ENCODE measurements around the gene MAN1A1.

MAN1A1 gene

GRCh38 chr6:119370080-119370479, 20.5 kb upstream of the MAN1A1 start:
- no peak for DNase-seq (ENCODE audit: extremely low read depth, low read depth)

GRCh38 chr6:119368921-119369320, 19.4 kb upstream of the MAN1A1 start:
- no peak for DNase-seq (ENCODE audit: extremely low read depth, low read depth)
- TF ChIP-seq, protein P1, sequence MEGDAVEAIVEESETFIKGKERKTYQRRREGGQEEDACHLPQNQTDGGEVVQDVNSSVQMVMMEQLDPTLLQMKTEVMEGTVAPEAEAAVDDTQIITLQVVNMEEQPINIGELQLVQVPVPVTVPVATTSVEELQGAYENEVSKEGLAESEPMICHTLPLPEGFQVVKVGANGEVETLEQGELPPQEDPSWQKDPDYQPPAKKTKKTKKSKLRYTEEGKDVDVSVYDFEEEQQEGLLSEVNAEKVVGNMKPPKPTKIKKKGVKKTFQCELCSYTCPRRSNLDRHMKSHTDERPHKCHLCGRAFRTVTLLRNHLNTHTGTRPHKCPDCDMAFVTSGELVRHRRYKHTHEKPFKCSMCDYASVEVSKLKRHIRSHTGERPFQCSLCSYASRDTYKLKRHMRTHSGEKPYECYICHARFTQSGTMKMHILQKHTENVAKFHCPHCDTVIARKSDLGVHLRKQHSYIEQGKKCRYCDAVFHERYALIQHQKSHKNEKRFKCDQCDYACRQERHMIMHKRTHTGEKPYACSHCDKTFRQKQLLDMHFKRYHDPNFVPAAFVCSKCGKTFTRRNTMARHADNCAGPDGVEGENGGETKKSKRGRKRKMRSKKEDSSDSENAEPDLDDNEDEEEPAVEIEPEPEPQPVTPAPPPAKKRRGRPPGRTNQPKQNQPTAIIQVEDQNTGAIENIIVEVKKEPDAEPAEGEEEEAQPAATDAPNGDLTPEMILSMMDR (IDR thresholded peaks at IDR 0.05; ENCODE audit: low read depth, low read length, missing control alignments): no peak
- H3K4me3 ChIP-seq (replicated peaks; ENCODE audit: low read depth, low read length): no peak overlapping the region

More at GRCh38 chr6:119370080-119370479, 20.5 kb upstream of the MAN1A1 start:
- H3K4me3 ChIP-seq (replicated peaks; ENCODE audit: low read depth, low read length): no peak overlapping the region
- TF ChIP-seq, protein P1 (IDR thresholded peaks at IDR 0.05; ENCODE audit: low read depth, low read length, missing control alignments): no peak

DNA sequence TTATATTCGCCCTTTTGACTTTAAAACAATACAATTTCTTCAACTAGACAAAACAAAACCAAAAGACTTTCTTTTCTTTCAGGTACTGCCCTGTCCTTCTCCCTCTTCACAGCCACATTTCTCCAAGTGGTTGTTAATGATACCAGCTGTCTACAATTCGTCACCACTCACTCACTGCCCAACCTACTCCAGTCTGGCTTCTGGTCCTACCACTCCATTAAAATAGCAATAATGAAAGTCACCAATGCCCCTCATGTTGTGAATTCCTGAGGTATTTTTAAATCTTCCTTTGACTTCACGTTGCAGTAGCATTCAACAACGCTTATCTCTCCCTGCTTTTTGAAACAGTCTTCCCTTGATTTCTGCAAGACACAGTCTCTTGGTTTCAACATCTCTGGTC, 11.6 kb upstream of the MAN1A1 start:
- H3K4me3 ChIP-seq (replicated peaks; ENCODE audit: low read depth, low read length): no peak overlapping the region
- TF ChIP-seq, protein P1 (IDR thresholded peaks at IDR 0.05; ENCODE audit: low read depth, low read length, missing control alignments): no peak
- no peak for DNase-seq (ENCODE audit: extremely low read depth, low read depth)

- no peak for DNase-seq (ENCODE audit: extremely low read depth, low read depth)
- TF ChIP-seq, protein P1 (IDR thresholded peaks at IDR 0.05; ENCODE audit: low read depth, low read length, missing control alignments): no peak
- H3K4me3 ChIP-seq (replicated peaks; ENCODE audit: low read depth, low read length): no peak overlapping the region
Observed at GRCh38 chr6:119360262-119360915, 10.8 kb upstream of the MAN1A1 start.

DNA sequence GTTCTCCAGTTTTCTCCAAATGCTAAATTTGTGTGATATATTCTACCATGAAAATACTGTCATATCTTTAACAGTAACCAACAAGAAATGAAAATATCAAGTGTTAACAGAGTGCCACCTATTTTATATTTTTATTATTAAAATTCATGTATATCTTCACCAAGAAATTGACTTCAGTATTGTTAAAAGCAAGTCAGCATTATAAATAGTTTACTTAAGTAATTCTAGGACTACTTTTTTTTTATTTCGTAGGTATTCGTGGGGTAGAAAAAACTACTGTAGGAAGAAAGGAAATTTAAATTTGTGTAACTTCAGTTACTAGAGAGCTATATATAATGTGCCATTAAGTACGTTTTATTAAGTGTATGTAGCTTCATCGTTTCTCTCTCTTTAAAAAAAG, 6.3 kb upstream of the MAN1A1 start:
- TF ChIP-seq, protein P1 (IDR thresholded peaks at IDR 0.05; ENCODE audit: low read depth, low read length, missing control alignments): no peak
- no peak overlapping the region for H3K4me3 ChIP-seq (replicated peaks; ENCODE audit: low read depth, low read length)
- no peak for DNase-seq (ENCODE audit: extremely low read depth, low read depth)

DNA sequence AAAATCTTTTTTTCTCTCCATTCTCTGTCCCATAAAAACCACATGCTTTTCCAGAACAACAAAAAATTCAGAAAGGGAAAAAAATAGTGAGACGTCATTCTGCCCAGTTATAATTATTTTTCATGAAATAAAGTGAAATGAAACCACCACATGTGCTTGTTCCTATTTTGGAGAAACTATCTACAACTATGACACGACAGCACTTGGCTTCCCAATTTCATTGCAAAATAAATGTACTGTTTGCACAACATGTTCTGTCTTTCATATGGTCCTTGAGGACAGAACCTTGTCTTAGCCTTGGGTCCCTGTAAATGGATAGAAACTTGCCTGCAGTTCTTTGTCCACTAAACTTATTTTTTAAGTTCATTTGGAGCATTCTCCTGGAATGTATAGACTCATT, 5.6 kb upstream of the MAN1A1 start:
- TF ChIP-seq, protein P1 (IDR thresholded peaks at IDR 0.05; ENCODE audit: low read depth, low read length, missing control alignments): no peak
- H3K4me3 ChIP-seq (replicated peaks; ENCODE audit: low read depth, low read length): no peak overlapping the region
- DNase-seq (ENCODE audit: extremely low read depth, low read depth): no peak

DNA sequence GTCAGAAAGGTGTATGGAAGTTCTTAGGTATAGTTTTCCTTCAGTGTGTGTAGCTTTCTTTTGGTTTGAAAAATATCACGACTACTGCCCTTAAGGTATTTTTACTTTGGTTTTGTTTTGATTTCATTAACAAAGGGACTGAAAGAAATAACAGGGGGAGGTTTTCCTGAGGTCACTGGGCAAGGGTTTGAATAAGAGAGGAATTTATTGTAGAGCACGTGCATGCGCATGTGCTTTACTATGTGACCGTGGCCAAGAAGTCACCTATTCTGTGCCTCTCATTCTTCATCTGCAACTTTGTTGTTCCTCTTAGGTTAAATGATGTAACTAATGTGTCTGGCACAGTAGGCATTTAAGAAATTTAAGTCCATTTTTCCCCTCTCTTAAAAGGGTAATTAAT, 4.1 kb upstream of the MAN1A1 start:
- TF ChIP-seq, protein P1 (IDR thresholded peaks at IDR 0.05; ENCODE audit: low read depth, low read length, missing control alignments): no peak
- DNase-seq (ENCODE audit: extremely low read depth, low read depth): no peak
- no peak overlapping the region for H3K4me3 ChIP-seq (replicated peaks; ENCODE audit: low read depth, low read length)

Data from HFF-Myc (cell line).